ENCODE data around the gene SHROOM3.
A peak's percentile ranks its signal among the peaks of the same experiment; 100 is the strongest.

Gene SHROOM3

DNA sequence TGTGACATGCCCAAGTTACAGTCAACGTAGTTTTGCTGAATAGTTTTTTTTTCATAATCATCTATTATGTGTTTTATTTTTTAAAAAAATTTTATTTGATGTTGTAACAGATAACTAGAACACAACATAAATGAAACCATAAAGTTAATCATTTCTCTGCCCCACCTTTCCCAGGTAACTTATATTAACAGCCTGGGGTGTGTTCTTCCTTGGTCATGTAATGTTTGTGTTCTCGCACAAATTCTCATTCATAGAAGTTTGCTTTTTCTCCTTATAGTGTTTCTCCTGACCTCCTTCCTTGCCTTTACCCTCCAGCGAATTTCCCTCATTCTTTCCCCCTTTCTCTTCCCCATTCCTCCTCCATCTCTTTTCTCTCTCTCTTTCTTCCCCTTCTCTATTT, 248.1 kb downstream of the SHROOM3 start:
- Histone ChIP-seq H3K4me2 (ENCODE audit: low read length, poor library complexity, severe bottlenecking) (no peak overlapping the region), H2AFZ (ENCODE audit: low read depth, low read length) (no peak overlapping the region), H3K4me1 (ENCODE audit: control insufficient read depth, insufficient read depth, low read depth, low read length) (peaks cover 5% of the 10 kb centered on the region), H2BK5ac (ENCODE audit: low read depth, low read length, poor library complexity, severe bottlenecking) (no peak overlapping the region), H4K8ac (ENCODE audit: low read length) (no peak overlapping the region), H2BK120ac (ENCODE audit: low read depth, low read length) (no peak overlapping the region), H3K14ac (ENCODE audit: low read length in 2 of 2) (no peak overlapping the region), H3K23ac (ENCODE audit: low read length in 2 of 2) (no peak overlapping the region), H3K18ac (ENCODE audit: low read depth in 1 of 2, low read length in 2 of 2) (no peak overlapping the region), H3K27ac (ENCODE audit: low read length, poor library complexity, severe bottlenecking) (no peak overlapping the region), H2BK15ac (ENCODE audit: low read depth, poor library complexity, severe bottlenecking) (no peak overlapping the region), H3K79me1 (replicated peaks; ENCODE audit: low read length, poor library complexity, severe bottlenecking) (no peaks in the 10 kb centered on the region), H3K9me3 (ENCODE audit: control insufficient read depth, low read length) (no peaks in the 10 kb centered on the region), H2AK5ac (ENCODE audit: low read length, severe bottlenecking) (no peak overlapping the region), H3K4ac (ENCODE audit: low read depth in 1 of 2, low read length in 2 of 2) (no peak overlapping the region), H3K36me3 (ENCODE audit: control insufficient read depth in 1 of 2, insufficient read depth in 2 of 2, low read depth in 1 of 2, low read length in 2 of 2) (no peaks in the 10 kb centered on the region), H3K9ac (ENCODE audit: low read length) (no peak overlapping the region), H4K91ac (ENCODE audit: low read length) (no peak overlapping the region), H3K27me3 (ENCODE audit: control insufficient read depth in 1 of 2, insufficient read depth in 1 of 2, low read length in 2 of 2) (peaks cover 0 to 5% of the 10 kb centered on the region in 2 experiments), H2BK12ac (ENCODE audit: low read length in 2 of 2) (no peak overlapping the region), H3K4me3 (ENCODE audit: insufficient read depth in 1 of 2, low read depth in 1 of 2, low read length in 2 of 2) (no peak overlapping the region)
- WGBS: 99% methylated on average over 2 of the region's 3 CpGs
- DNase-seq: no peak

DNA sequence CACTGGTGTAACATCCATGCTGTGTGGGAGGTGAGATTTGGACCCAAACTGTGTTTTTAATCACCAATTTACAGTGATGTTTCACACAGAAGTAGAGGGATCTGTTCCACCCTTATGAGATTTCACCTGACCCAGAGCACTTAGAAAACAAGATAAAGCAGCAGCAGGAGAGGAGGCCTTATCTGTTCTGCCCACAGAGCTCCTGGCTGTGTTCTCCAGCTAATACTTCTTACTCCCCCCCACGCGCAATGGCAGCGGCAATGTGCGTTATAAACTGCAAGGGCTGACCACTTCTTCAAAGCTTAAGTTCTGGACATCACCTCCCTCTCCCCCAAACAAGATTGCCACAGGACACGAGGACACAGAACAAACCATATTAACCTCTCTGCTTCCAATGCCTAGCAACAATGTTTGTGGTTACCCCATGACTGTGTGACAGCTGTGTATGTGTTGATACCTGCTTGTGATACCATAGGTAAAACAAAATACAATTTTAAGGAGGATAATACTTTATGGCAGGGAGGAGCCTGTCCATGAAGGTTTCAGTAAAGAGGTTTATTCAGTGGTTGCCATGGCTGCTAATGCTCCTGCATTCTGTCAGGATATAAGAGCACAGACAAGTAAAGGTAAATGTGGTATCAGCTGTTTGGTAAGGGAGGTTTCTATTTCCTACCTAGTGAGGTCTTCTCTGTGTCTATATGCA, 252.9 kb downstream of the SHROOM3 start:
- WGBS: 52% methylated on average over 4 of the region's 5 CpGs
- Histone ChIP-seq H3K14ac (ENCODE audit: low read length in 2 of 2) (no peak overlapping the region), H2AK5ac (ENCODE audit: low read length, severe bottlenecking) (peak overlapping the region; percentile 17)

DNA sequence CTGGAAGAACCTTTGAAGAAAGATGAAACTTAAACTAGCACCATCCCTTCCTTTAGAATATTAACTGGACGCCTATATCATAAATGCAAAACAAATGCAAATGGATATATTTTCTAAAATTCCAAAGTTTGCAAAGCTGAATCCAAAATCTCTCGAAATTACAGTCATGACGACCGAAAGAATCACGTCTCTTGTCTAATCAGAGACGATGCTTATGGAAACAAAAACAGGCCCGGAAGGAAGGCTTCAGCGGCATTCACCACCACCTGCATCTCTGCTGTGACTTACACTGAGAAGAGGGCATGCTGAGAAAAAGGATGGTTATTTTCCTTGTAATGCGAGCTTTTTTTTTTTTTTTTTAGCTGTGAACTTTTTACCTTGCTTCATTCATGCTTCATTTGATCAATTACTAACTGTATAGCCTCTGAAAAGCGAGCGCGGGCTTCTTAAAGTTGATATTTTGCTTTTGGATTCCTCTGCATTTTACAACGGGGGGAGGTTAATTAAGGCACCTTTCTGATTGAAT, 253.7 kb downstream of the SHROOM3 start:
- peaks cover 4% of the 10 kb centered on the region for H3K79me1 ChIP-seq (replicated peaks; ENCODE audit: low read length, poor library complexity, severe bottlenecking)
- 8% methylated on average over 12 of the region's 13 CpGs for WGBS
- peak overlapping the region; percentile 81 to 88 for H3K4me3 ChIP-seq (ENCODE audit: insufficient read depth in 1 of 2, low read depth in 1 of 2, low read length in 2 of 2)
- H2AFZ ChIP-seq (ENCODE audit: low read depth, low read length): peak overlapping the region; percentile 79
- H2AK5ac ChIP-seq (ENCODE audit: low read length, severe bottlenecking): no peak overlapping the region
- no peak overlapping the region for H2BK12ac ChIP-seq (ENCODE audit: low read length in 2 of 2)
- no peaks in the 10 kb centered on the region for H3K9me3 ChIP-seq (ENCODE audit: control insufficient read depth, low read length)
- no peak overlapping the region for H3K14ac ChIP-seq (ENCODE audit: low read length in 2 of 2)
- peak overlapping the region; percentile 93 for H2BK15ac ChIP-seq (ENCODE audit: low read depth, poor library complexity, severe bottlenecking)
- no peak overlapping the region for H2BK5ac ChIP-seq (ENCODE audit: low read depth, low read length, poor library complexity, severe bottlenecking)
- H3K23ac ChIP-seq (ENCODE audit: low read length in 2 of 2): peak overlapping the region in 1 of 2 experiments; percentile 20
- H3K4me1 ChIP-seq (ENCODE audit: control insufficient read depth, insufficient read depth, low read depth, low read length): peaks cover 2% of the 10 kb centered on the region
- peak overlapping the region; percentile 23 for H3K27ac ChIP-seq (ENCODE audit: low read length, poor library complexity, severe bottlenecking)
- peak overlapping the region; percentile 80 for H3K9ac ChIP-seq (ENCODE audit: low read length)
- no peak overlapping the region for H4K8ac ChIP-seq (ENCODE audit: low read length)
- H3K4ac ChIP-seq (ENCODE audit: low read depth in 1 of 2, low read length in 2 of 2): peak overlapping the region; percentile 20 to 54
- peak overlapping the region; percentile 97 for H3K18ac ChIP-seq (ENCODE audit: low read depth in 1 of 2, low read length in 2 of 2)
- peak overlapping the region; percentile 95 for H2BK120ac ChIP-seq (ENCODE audit: low read depth, low read length)
- peak; percentile 34 for DNase-seq
- peak overlapping the region; percentile 96 for H4K91ac ChIP-seq (ENCODE audit: low read length)
- peaks cover 0 to 11% of the 10 kb centered on the region in 2 experiments for H3K27me3 ChIP-seq (ENCODE audit: control insufficient read depth in 1 of 2, insufficient read depth in 1 of 2, low read length in 2 of 2)
- H3K36me3 ChIP-seq (ENCODE audit: control insufficient read depth in 1 of 2, insufficient read depth in 2 of 2, low read depth in 1 of 2, low read length in 2 of 2): no peaks in the 10 kb centered on the region
- peak overlapping the region; percentile 97 for H3K4me2 ChIP-seq (ENCODE audit: low read length, poor library complexity, severe bottlenecking)

More for the DNA sequence above, 252.9 kb downstream of the SHROOM3 start:
- peak overlapping the region in 1 of 2 experiments; percentile 32 for H3K23ac ChIP-seq (ENCODE audit: low read length in 2 of 2)
- no peak overlapping the region for H2AFZ ChIP-seq (ENCODE audit: low read depth, low read length)
- no peak overlapping the region for H3K9ac ChIP-seq (ENCODE audit: low read length)
- H2BK5ac ChIP-seq (ENCODE audit: low read depth, low read length, poor library complexity, severe bottlenecking): no peak overlapping the region
- H3K4me1 ChIP-seq (ENCODE audit: control insufficient read depth, insufficient read depth, low read depth, low read length): peaks cover 2% of the 10 kb centered on the region
- H3K27ac ChIP-seq (ENCODE audit: low read length, poor library complexity, severe bottlenecking): no peak overlapping the region
- H3K9me3 ChIP-seq (ENCODE audit: control insufficient read depth, low read length): no peaks in the 10 kb centered on the region
- no peak overlapping the region for H3K4me2 ChIP-seq (ENCODE audit: low read length, poor library complexity, severe bottlenecking)
- H3K4ac ChIP-seq (ENCODE audit: low read depth in 1 of 2, low read length in 2 of 2): no peak overlapping the region
- no peak overlapping the region for H4K8ac ChIP-seq (ENCODE audit: low read length)
- DNase-seq: peak; percentile 18
- no peak overlapping the region for H3K4me3 ChIP-seq (ENCODE audit: insufficient read depth in 1 of 2, low read depth in 1 of 2, low read length in 2 of 2)
- no peak overlapping the region for H3K18ac ChIP-seq (ENCODE audit: low read depth in 1 of 2, low read length in 2 of 2)
- peaks cover 4% of the 10 kb centered on the region for H3K79me1 ChIP-seq (replicated peaks; ENCODE audit: low read length, poor library complexity, severe bottlenecking)
- H2BK12ac ChIP-seq (ENCODE audit: low read length in 2 of 2): no peak overlapping the region
- H3K27me3 ChIP-seq (ENCODE audit: control insufficient read depth in 1 of 2, insufficient read depth in 1 of 2, low read length in 2 of 2): peaks cover 0 to 11% of the 10 kb centered on the region in 2 experiments
- H2BK15ac ChIP-seq (ENCODE audit: low read depth, poor library complexity, severe bottlenecking): no peak overlapping the region
- H3K36me3 ChIP-seq (ENCODE audit: control insufficient read depth in 1 of 2, insufficient read depth in 2 of 2, low read depth in 1 of 2, low read length in 2 of 2): no peaks in the 10 kb centered on the region
- H4K91ac ChIP-seq (ENCODE audit: low read length): no peak overlapping the region
- H2BK120ac ChIP-seq (ENCODE audit: low read depth, low read length): no peak overlapping the region

DNA sequence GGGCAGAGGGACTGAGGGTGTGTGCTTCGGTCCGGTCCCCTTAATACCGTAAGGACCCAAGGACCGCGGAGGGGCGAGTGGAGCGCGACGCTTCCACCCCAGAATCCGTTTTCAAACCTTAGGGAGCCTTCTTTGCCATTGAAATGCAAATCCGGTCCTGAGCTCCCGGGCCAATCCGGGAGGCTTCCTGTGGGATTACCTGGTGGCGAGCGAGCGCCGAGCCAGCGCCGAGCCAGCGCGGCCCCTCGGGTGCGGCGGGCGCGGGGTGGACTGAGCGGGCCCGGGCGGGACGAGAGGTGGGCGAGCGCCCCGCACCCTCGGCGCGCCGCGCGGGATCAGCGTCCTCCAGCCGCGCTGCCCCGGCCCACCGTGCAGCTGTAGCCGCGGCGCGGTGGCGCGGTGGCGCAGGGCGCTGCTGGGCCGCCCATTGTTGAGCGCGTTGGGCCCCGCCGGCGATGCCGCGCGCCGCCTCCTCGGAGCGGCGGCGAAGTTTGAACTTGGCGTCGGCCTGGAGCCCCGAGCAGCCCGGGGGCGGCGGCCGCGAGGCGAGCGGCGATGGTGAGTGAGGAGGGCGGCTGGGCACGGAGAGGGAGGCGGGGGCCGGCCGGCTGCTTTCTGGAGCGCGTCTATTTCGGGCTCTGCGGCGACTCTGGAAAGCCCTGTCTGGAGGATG, 254.3 kb downstream of the SHROOM3 start:
- peak overlapping the region; percentile 86 to 97 for H3K4ac ChIP-seq (ENCODE audit: low read depth in 1 of 2, low read length in 2 of 2)
- DNase-seq: peak; percentile 47
- H3K9ac ChIP-seq (ENCODE audit: low read length): peak overlapping the region; percentile 80
- peak overlapping the region; percentile 96 for H4K91ac ChIP-seq (ENCODE audit: low read length)
- H3K4me2 ChIP-seq (ENCODE audit: low read length, poor library complexity, severe bottlenecking): peak overlapping the region; percentile 97
- peak overlapping the region; percentile 79 for H2AFZ ChIP-seq (ENCODE audit: low read depth, low read length)
- peak overlapping the region; percentile 63 for H2BK5ac ChIP-seq (ENCODE audit: low read depth, low read length, poor library complexity, severe bottlenecking)
- H3K9me3 ChIP-seq (ENCODE audit: control insufficient read depth, low read length): no peaks in the 10 kb centered on the region
- H3K27ac ChIP-seq (ENCODE audit: low read length, poor library complexity, severe bottlenecking): peak overlapping the region; percentile 23
- peak overlapping the region; percentile 95 for H2BK120ac ChIP-seq (ENCODE audit: low read depth, low read length)
- peak overlapping the region; percentile 93 for H2BK15ac ChIP-seq (ENCODE audit: low read depth, poor library complexity, severe bottlenecking)
- H3K23ac ChIP-seq (ENCODE audit: low read length in 2 of 2): peak overlapping the region; percentile 20 to 89
- peaks cover 4% of the 10 kb centered on the region for H3K79me1 ChIP-seq (replicated peaks; ENCODE audit: low read length, poor library complexity, severe bottlenecking)
- WGBS: 1% methylated on average over 65 of the region's 87 CpGs
- peak overlapping the region; percentile 29 to 93 for H3K14ac ChIP-seq (ENCODE audit: low read length in 2 of 2)
- H3K27me3 ChIP-seq (ENCODE audit: control insufficient read depth in 1 of 2, insufficient read depth in 1 of 2, low read length in 2 of 2): peaks cover 0 to 8% of the 10 kb centered on the region in 2 experiments
- H3K36me3 ChIP-seq (ENCODE audit: control insufficient read depth in 1 of 2, insufficient read depth in 2 of 2, low read depth in 1 of 2, low read length in 2 of 2): no peaks in the 10 kb centered on the region
- peak overlapping the region; percentile 81 to 88 for H3K4me3 ChIP-seq (ENCODE audit: insufficient read depth in 1 of 2, low read depth in 1 of 2, low read length in 2 of 2)
- H4K8ac ChIP-seq (ENCODE audit: low read length): peak overlapping the region; percentile 87
- H3K4me1 ChIP-seq (ENCODE audit: control insufficient read depth, insufficient read depth, low read depth, low read length): peaks cover 2% of the 10 kb centered on the region
- no peak overlapping the region for H2AK5ac ChIP-seq (ENCODE audit: low read length, severe bottlenecking)
- peak overlapping the region; percentile 97 for H3K18ac ChIP-seq (ENCODE audit: low read depth in 1 of 2, low read length in 2 of 2)
- H2BK12ac ChIP-seq (ENCODE audit: low read length in 2 of 2): peak overlapping the region in 1 of 2 experiments; percentile 92
